ENCODE data around the gene GOLGA1. TPM values are rescaled to one million over a fixed set of nuclear protein-coding genes. Genes with fewer than 3 reads are reported as not detected.
"Not testable (repeated sequence)": the region's sequence is repeated elsewhere in the genome, so short reads cannot be mapped to it uniquely, and the experiment has no call there.

The GOLGA1 gene
- total RNA-seq, 1 donor from 2014 or later: 16.3 TPM

GRCh38 chr9:124960409-124960752, 19.5 kb upstream of the GOLGA1 start:
- DNase-seq (ENCODE audit: low read depth): no peak
- Histone ChIP-seq H3K27me3 (ENCODE audit: control insufficient read depth, insufficient read depth, low read length) (no peaks in the 10 kb centered on the region), H3K4me3 (ENCODE audit: low read depth, low read length) (no peak overlapping the region), H3K36me3 (ENCODE audit: control insufficient read depth, insufficient read depth, low read length) (no peaks in the 10 kb centered on the region)
- TF ChIP-seq, protein P1, sequence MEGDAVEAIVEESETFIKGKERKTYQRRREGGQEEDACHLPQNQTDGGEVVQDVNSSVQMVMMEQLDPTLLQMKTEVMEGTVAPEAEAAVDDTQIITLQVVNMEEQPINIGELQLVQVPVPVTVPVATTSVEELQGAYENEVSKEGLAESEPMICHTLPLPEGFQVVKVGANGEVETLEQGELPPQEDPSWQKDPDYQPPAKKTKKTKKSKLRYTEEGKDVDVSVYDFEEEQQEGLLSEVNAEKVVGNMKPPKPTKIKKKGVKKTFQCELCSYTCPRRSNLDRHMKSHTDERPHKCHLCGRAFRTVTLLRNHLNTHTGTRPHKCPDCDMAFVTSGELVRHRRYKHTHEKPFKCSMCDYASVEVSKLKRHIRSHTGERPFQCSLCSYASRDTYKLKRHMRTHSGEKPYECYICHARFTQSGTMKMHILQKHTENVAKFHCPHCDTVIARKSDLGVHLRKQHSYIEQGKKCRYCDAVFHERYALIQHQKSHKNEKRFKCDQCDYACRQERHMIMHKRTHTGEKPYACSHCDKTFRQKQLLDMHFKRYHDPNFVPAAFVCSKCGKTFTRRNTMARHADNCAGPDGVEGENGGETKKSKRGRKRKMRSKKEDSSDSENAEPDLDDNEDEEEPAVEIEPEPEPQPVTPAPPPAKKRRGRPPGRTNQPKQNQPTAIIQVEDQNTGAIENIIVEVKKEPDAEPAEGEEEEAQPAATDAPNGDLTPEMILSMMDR (IDR thresholded peaks at IDR 0.05; ENCODE audit: insufficient read depth, low read length, poor library complexity, severe bottlenecking): no peak

DNA sequence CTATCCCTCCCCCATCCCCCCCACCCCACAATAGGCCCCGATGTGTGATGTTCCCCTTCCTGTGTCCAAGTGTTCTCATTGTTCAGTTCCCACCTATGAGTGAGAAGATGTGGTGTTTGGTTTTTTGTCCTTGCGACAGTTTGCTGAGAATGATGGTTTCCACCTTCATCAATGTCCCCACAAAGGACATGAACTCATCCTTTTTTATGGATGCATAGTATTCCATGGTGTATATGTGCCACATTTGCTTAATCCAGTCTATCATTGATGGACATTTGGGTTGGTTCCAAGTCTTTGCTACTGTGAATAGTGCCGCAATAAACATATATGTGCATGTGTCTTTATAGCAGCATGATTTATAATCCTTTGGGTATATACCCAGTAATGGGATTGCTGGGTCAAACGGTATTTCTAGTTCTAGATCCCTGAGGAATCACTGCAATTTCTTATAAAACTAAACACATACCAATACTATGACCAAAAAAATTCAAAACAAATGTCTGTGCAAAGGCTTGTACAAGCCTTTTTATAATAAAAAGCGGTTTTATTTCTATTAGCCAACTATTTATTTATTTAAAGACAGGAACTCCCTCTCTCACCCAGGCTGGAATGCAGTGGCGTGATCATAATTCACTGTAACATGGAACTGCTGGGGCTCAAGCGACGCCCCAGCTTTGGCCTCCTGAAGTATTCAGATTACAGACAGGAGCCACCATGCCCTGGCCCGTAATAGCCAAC, 19.0 kb upstream of the GOLGA1 start:
- not testable (repeated sequence) for H3K4me3 ChIP-seq (ENCODE audit: low read depth, low read length); H3K27me3 ChIP-seq (ENCODE audit: control insufficient read depth, insufficient read depth, low read length); H3K36me3 ChIP-seq (ENCODE audit: control insufficient read depth, insufficient read depth, low read length); DNase-seq (ENCODE audit: low read depth)

DNA sequence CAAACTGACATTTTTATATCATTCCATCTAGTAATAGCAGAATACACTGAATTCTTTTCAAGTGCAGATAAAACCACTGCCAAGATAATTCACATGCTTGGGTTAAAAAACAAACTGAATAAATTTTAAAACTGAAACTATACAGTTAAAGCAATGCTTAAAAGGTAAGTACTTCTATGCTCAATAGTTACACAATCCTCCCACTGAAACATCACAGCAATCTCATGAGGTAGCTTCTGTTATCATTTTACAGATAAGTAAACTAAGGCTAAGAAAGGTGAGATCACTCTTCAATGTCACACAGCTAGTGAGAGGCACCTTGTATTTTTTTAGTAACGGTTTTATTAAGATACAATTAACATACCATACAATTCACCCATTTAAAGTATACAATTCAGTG, 13.4 kb upstream of the GOLGA1 start:
- no peaks in the 10 kb centered on the region for H3K27me3 ChIP-seq (ENCODE audit: control insufficient read depth, insufficient read depth, low read length)
- H3K4me3 ChIP-seq (ENCODE audit: low read depth, low read length): no peak overlapping the region
- TF ChIP-seq, protein P1 (IDR thresholded peaks at IDR 0.05; ENCODE audit: insufficient read depth, low read length, poor library complexity, severe bottlenecking): no peak
- no peak for DNase-seq (ENCODE audit: low read depth)
- no peaks in the 10 kb centered on the region for H3K36me3 ChIP-seq (ENCODE audit: control insufficient read depth, insufficient read depth, low read length)

DNA sequence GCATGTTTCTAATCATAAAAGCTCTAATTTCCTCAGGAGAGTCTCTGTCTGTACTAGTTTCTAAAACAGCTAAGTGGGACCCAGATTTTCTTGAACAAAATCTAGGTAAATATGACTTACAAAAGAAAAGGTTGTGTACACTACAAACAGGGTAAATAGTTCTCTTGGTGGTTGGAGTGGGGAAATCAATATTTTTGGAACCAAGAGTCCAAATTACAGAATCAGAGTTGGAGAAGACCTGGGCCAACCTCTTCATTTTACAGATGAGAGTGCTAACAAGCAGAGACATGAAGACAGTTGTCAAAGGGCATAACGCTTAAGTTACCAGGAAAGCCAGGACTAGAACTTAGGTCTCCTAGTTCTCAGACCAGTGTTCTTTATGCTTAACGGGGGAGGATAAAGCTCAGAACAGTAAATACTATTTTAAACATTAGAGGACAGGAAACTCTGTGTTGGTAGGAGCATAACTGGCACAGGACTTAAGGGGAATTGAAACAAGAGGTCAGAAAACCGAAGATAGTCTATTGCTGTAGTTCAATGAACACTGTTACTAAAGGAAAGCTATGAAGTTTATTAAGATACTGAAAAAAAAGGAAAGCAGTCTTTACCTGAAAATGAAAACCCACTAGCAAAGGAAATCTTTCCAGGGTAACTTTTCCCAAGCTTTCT, 9.3 kb upstream of the GOLGA1 start:
- DNase-seq (ENCODE audit: low read depth): no peak
- H3K36me3 ChIP-seq (ENCODE audit: control insufficient read depth, insufficient read depth, low read length): no peaks in the 10 kb centered on the region
- no peak overlapping the region for H3K4me3 ChIP-seq (ENCODE audit: low read depth, low read length)
- TF ChIP-seq, protein P1 (IDR thresholded peaks at IDR 0.05; ENCODE audit: insufficient read depth, low read length, poor library complexity, severe bottlenecking): no peak
- no peaks in the 10 kb centered on the region for H3K27me3 ChIP-seq (ENCODE audit: control insufficient read depth, insufficient read depth, low read length)

DNA sequence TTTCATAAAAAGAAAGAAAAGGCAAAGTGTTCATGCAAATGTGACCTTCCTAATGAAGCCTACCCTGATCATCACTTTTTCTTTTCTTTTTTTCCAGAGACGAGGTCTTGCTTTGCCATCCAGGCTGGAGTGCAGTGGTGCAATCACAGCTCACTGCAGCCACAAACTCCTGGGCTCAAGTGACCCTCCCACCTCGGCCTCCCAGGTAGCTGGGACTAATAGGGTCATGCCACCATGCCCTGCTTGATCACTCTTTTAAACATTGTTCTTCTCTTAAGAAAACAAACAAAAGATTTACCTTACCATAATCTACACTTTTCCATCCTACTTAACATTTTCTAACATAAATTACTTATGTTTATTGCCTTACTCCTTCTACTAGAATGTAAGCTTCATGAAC, 8.5 kb upstream of the GOLGA1 start:
- no peak overlapping the region for H3K4me3 ChIP-seq (ENCODE audit: low read depth, low read length)
- TF ChIP-seq, protein P1 (IDR thresholded peaks at IDR 0.05; ENCODE audit: insufficient read depth, low read length, poor library complexity, severe bottlenecking): no peak
- H3K36me3 ChIP-seq (ENCODE audit: control insufficient read depth, insufficient read depth, low read length): no peaks in the 10 kb centered on the region
- no peaks in the 10 kb centered on the region for H3K27me3 ChIP-seq (ENCODE audit: control insufficient read depth, insufficient read depth, low read length)
- no peak for DNase-seq (ENCODE audit: low read depth)

- DNase-seq (ENCODE audit: low read depth): no peak
- H3K27me3 ChIP-seq (ENCODE audit: control insufficient read depth, insufficient read depth, low read length): no peaks in the 10 kb centered on the region
- TF ChIP-seq, protein P1 (IDR thresholded peaks at IDR 0.05; ENCODE audit: insufficient read depth, low read length, poor library complexity, severe bottlenecking): no peak
- H3K4me3 ChIP-seq (ENCODE audit: low read depth, low read length): no peak overlapping the region
- no peaks in the 10 kb centered on the region for H3K36me3 ChIP-seq (ENCODE audit: control insufficient read depth, insufficient read depth, low read length)
Measured at GRCh38 chr9:124947727-124948391, 7.0 kb upstream of the GOLGA1 start.

Data from kidney epithelial cell (primary cell).